Stimulated activated CD4-positive, alpha-beta T cell treated with anti-CD3 and anti-CD28 coated beads, Interleukin-1b, Interleukin-23, amount 100 ng/mL, for 24 hours (primary cell): ENCODE data around the gene SOX12.

ENCODE experiments used
- DNase-seq, 4 experiments: peaks; one replicate each; pipeline ENCODE4 v3.0.0-alpha.2; 2020; ENCODE audit warnings: low read depth in 4 of 4, low spot score in 1 of 4

Gene SOX12

DNA sequence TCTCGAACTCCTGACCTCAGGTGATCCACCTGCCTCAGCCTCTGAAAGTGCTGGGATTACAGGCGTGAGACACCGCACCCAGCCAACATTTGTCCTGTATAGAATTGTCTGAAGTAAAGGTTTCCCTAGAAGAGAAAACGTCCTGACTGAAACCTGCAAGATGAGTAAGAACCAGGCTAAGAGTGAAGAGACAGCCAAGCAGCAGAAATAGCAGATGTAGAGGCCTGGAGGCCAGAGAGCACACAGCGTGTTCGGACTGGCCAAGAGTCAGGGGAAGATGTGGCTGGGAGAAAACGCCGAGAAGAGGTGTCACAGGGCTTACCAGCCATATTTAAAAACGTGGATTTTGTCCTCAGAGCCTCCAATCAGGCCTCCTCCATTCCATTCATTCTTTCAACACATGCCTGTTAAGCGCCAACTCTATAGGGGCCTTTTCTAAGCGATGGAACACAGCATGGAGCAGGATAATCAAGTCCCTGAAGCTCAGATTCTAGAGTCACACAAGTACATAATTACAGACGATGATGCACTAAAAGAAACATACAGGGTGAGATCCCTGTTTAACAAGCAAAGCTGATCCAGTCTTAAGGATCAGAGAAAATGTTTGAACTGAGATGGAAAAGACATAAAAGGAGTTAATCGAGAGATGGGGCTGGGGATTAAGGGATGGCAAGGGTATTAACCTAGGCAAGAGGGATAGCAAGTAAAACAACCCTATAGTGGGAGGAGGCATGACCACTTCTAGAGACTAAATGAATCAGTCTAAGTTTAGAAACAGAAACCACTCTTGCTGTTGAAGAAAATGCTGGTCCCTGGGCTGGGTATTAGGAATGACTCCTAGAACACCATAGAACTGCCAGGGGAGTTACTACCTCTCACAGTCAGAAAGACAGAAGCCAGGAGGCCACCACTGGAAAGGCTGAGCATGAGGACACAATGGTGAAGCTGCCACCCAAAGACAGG lies 23.2 kb upstream of the SOX12 start:
- no peak for DNase-seq

DNA sequence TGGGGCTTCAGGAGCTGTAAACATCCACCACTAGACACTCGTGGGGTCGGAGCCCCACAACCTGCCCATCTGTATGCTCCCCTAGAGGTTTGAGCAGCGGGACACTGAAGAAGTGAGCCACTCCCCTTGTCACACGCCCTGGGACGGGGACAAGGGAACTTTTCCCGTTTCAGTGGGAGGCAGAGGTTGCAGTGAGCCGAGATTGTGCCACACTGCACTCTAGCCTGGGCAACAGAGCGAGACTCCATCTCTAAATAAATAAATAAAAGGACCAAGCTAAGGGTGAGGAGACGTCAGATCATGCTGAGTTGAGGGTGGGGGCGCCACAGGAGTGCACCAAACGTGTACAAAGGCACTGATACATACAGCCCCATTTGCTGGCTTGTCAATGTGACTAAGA lies 19.6 kb upstream of the SOX12 start:
- no peak for DNase-seq

- DNase-seq: no peak
Measured at GRCh38 chr20:308427-309038, 16.8 kb upstream of the SOX12 start.

GRCh38 chr20:309306-309840 lies 16.0 kb upstream of the SOX12 start:
- no peak for DNase-seq

- DNase-seq: peak; percentile 51 to 88 (median 64)
Measured at GRCh38 chr20:309841-310644, 15.3 kb upstream of the SOX12 start.

DNA sequence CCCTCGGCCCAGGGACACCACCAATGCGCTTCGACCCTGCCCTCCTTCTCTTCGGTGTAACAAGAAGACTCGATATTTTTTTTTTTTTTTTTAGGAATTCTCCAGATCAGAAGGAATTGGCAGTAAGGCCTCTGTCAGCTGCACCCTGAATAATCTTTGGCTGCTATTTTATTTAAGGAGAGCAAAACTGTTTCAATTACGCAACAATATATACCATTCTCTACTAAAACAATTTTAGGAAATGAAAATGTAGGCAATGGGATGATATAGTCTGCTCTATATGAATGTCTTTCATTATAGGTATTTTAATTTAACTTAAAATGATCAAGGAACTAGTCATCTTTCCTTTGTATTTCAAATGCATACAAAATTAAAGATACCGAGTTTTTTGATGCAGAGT lies 14.7 kb upstream of the SOX12 start:
- DNase-seq: no peak

DNA sequence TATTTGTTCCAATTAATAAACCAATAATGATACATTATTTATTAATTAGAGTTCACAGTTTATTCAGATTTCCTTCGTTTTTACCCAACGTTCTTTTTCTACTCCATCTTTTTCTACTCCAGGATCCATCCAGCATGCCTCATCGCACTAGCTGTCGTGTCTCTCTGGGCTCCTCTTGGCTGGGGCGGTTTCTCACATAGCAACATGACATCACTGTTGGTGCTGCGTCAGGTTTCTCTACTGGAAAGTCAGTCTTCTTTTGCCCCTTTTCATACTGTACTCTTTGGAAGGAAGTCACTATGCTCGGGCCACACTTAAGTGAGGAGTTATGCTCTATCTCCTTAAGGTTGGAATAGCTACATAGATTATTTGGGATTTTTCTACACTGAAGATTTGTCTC lies 13.7 kb upstream of the SOX12 start:
- DNase-seq: no peak

- no peak for DNase-seq
Measured at GRCh38 chr20:312067-312466, 13.3 kb upstream of the SOX12 start.

- no peak for DNase-seq
Measured at GRCh38 chr20:312866-313265, 12.5 kb upstream of the SOX12 start.

DNA sequence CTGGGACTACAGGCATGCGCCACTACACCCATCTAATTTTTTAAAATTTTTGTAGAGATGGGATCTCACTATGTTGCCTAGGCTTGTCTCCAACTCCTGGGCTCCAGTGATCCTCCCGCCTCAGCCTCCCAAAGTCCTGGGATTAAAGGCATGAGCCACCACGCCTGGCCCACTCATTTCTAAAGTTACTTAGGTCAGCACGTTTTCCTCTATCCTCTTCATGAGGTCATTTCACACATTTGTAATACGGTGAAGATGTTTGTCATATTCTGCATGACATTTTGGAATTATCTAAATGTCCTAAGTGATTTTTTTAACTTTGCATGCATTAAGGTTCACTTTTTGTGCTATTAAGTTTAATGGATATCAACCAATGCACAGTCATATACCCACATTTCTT lies 11.9 kb upstream of the SOX12 start:
- no peak for DNase-seq

- DNase-seq: no peak
Measured at GRCh38 chr20:313948-314347, 11.4 kb upstream of the SOX12 start.

DNA sequence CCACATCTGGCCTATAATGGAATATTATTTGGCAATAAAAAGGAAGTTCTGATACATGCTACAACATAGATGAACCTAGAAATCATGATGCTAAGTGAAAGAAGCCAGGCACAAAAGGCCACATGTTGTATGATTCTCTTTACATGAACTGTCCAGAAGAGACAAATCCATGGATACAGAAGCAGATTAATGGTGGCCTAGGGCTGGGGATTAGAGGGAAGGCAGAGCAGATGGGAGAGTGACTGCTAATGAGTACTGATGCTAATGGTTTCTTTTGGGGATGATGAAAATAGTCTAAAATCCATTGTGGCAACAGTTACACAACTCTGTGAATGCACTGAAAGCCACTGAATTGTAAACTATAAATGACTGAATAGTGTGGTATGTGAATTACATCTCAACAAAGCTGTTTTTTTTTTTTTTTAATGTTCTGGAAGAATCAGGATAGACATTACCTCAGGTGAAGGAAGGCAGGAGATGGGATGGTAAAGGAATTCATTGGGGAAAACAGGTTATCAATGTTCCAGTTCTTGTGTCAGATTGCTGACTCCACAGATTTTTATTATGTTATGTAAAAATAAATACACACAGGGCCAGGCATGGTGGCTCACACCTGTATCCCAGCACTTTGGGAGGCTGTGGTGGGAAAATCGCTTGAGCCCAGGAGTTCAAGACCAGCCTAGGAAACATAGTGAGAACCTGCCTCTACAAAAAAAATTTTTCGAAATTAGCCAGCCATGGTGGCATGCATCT lies 8.9 kb upstream of the SOX12 start:
- no peak for DNase-seq

- peak; percentile 75 to 90 (median 87) for DNase-seq
Measured at GRCh38 chr20:324177-325044, 941 bp upstream of the SOX12 start.

GRCh38 chr20:325889-326644 lies 715 bp downstream of the SOX12 start:
- no peak for DNase-seq

GRCh38 chr20:326645-327185 lies 1.4 kb downstream of the SOX12 start:
- no peak for DNase-seq

- peak in 2 of 4 experiments; percentile 54 to 69 for DNase-seq
Measured at GRCh38 chr20:327186-328026, 2.1 kb downstream of the SOX12 start.

DNA sequence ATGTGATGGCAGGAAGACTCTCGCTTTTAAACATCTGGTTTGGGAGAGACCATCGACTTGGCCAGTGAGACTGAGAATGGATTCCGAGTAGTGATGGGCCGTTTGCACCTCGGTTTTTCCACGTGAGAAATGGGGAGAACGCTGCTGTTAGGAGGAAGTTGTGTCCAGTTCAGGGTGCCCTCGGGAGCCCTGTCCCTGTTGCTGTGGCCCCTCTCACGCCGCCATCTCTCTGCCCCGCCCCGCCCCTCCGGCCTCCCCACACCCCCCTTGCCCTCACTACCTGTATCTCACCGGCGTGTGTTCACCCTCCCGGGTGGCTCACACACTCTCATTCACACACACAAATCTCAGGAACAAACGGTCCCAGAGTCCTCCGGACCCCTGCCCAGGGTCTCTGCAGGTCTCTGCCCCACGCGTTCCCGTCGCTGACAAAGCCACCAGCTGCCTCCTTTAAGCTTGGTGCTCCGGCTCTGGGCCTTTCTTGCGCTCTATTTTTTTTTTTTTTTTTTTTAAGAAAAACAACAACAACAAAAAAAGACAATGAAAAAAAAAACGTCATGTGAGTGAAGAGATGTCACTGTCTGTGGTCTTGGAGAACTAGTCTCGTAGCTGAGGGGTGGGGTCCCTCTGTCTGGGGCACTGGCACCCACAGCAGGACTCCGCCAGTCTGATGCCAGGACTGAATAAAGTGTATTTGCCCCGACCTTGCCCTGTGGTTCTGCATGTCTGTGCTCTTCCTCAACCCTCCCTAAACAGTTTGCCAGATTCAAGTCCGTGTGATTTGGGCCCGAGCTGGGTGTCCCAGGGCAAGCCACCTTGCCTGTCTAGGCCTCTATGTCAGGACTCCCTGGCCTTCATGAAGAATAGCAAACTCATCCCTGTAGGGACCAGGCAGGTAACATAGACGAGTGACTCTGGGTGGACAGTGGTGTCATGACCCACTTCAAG lies 2.9 kb downstream of the SOX12 start:
- no peak for DNase-seq
